GM18508 (cell line): ENCODE data around the gene ZMYND8.
"Not testable (repeated sequence)": the region's sequence is repeated elsewhere in the genome, so short reads cannot be mapped to it uniquely, and the experiment has no call there.

Experiments used
- ATAC-seq: cut with Tn5 transposase; IDR thresholded peaks from one replicate; pipeline ENCODE4 v1.9.1; 2021; ENCODE audit warnings: moderate number of reproducible peaks; ENCODE audit not compliant: insufficient read depth, unreplicated experiment

Gene ZMYND8

GRCh38 chr20:47195573-47195972 lies 160.9 kb downstream of the ZMYND8 start:
- ATAC-seq = no peak

GRCh38 chr20:47191956-47192355 lies 164.5 kb downstream of the ZMYND8 start:
- ATAC-seq = no peak

DNA sequence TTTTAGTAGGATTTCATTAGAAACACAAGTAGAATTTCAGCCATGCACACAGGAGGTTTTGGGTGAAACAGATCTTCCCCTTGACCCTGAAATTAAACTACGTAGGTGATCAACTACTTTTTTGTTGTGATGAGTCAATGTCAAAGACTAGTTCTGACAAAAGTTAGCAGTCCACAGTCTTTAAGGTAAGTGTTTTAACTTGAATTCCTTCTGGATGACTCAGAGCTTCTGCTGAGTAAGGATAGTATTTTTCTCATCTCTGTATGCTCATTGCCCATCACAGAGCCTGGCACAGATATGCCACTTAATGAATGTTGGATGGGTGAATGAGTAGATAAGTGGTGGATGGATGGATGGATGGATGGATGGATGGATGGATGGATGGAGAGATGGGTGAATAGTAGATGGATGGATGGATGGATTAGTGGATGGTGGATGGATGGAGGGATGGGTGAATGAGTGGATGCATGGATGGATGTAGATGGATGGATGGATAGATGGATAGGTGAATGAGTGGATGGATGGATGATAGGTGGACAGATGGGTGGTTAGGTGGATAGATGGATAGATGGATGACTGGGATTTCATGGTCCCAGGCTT lies 165.3 kb downstream of the ZMYND8 start:
- no peak for ATAC-seq

GRCh38 chr20:47189060-47189459 lies 167.4 kb downstream of the ZMYND8 start:
- ATAC-seq = no peak

DNA sequence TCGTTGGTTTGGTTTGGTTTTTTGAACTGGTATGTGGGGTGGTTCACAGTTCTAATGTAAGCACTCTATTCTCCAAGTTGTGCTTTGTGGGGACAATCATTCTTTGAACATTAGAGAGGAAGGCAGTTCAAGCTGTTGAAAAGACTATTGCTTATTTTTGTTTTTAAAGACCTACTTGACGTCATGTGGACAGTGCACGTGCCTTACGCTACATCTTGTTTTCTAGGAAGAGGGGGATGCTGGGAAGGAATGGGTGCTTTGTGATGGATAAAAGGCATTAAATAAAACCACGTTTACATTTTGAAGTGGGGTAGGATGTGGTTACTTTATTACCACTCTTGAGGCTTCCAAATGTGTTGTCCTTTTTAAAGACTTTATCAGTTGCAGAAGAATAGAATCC lies 168.0 kb downstream of the ZMYND8 start:
- no peak for ATAC-seq

DNA sequence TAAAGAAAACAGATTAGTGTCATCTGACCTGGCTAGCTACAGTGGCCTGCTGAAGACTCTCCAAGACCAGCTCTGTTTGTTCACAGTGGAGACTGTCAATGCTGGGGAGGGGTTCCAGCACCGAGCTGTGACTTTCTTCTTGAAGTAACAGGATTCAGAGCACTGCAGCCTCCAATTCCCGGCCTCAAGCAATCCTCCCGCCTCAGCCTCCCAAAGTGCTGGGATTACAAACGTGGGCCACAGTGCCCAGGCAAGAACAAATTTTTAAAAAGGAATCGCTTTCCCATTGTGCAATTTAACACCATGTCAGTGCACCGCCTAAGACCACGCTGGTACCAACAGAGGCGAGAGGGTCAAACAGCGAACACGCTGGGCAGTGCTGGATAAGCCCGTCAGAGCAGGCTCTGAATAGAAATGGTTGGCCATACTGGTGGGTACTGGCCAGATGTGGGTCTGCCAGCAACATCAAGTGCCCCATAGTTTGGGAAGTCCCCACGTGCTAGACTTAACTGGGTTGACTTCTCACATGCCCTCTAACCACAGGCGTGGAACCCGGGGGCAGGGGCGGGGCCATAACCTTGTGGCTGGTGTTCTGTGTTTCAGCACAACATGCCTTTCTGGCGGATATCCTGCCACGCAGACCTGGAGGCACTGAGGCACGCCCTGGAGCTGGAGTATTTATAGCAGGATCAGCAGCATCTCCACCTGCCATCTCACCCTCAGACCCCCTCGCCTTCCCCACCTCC lies 168.9 kb downstream of the ZMYND8 start:
- no peak for ATAC-seq

- no peak for ATAC-seq
Measured at GRCh38 chr20:47183367-47183766, 173.1 kb downstream of the ZMYND8 start.

GRCh38 chr20:47181056-47181862 lies 175.2 kb downstream of the ZMYND8 start:
- no peak for ATAC-seq

- no peak for ATAC-seq
Measured at GRCh38 chr20:47179267-47179666, 177.2 kb downstream of the ZMYND8 start.

- ATAC-seq = no peak
Measured at GRCh38 chr20:47178851-47179250, 177.6 kb downstream of the ZMYND8 start.

DNA sequence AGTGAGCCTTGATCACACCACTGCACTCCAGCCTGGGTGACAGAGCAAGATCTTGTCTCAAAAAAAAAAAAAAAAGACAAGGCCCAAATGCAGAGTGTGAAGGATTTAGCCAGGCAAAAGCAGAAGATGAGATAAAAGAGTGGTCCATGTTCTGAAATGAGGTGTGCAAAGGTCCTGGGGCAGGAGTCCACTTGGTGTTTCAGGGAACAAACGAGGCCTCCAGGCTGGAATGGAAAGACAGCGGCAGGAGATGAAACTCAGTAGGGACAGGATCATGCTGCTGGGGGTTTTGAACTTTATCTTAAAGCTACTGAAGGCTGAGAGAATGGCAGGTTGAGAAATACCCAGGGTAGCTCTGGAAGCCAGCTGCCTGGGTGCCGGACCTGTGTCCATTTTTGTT lies 178.2 kb downstream of the ZMYND8 start:
- no peak for ATAC-seq

- not testable (repeated sequence) for ATAC-seq
Measured at GRCh38 chr20:47176217-47176616, 180.3 kb downstream of the ZMYND8 start.

DNA sequence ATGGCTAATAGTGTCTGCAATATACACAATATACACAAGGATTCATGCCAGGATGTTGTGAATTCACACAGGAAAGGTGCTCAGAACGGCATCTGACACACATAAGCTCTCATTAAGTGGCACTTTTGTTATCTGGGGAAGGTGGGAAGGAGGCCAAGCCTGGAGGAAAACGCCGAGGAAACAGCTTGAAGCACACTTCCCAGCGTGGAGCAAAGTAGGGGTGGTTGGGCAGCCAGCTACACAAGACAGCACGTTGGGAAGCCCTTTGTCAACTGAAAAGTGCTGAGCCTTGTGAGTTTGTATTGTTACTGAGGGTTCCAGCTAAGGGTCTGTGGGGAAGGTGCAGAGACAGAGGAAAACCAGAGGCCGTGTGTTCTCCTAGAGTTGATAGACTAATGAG lies 181.0 kb downstream of the ZMYND8 start:
- no peak for ATAC-seq

DNA sequence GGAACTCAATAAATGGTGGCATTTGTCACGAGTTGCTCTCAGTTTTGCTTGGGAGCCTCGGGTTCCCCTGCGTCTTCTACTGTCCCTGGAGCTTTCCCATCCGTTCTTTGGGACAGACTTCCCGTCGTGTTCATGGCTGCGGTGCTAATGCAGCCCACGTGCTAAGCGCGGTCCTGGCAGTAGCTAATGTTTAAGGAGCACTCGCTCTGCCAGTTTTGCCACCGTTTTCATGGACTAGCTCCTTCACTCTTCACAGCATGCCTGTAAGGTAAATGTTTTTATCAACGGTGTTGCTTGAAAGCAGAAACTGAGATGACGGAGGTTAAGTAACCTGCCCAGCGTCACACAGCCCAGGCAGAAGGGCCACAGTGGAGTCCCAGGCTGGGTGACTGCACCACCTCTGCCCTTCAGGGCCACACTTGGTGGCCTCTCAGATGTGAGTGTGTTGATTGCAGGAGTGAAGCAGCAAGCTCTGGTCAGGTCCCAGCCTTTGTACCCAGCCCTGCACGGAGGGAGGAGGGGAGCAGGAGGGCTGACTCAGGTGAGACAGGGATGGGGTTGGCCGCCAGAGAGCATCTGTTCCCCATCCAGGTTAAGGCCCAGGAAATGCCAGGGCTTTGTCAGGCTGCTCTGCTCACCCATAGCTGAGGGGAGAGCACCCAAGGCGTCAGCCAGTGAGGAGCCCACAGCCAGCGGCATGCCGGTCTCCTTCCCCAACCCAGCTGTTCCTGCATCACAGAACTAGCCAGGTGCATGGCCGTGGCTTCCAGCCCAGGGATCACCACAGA lies 181.8 kb downstream of the ZMYND8 start:
- ATAC-seq = no peak

DNA sequence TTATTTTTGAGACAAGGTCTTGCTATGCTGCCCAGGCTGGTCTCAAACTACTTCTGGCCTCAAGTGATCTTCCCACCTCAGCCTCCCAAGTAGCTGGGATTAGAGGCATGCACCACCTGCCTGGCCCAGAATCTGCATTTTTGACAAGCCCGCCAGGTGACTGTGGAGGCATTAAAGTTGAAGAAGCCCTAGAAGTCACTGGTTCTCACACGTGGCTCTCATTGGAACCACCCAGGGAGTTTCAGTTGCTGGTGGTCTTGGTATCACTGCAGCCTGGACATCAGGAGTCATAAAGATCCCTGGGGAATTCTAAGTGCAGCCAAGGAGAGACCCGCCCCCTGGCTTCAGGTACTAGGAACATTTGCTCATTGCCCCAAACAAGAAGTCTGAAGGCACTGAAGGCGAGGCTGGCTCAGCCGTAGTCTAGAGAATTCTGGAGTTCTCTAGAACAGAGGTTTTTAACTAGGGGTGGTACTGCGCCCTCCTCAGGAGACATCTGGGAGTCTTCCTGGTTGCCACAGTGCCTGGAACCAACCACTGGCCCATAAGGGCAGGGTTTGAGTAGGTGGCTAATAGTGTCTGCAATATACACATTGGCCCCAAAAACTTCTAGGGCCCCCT lies 182.8 kb downstream of the ZMYND8 start:
- no peak for ATAC-seq

- no peak for ATAC-seq
Measured at GRCh38 chr20:47172579-47172978, 183.9 kb downstream of the ZMYND8 start.

- ATAC-seq = no peak
Measured at GRCh38 chr20:47167846-47168245, 188.7 kb downstream of the ZMYND8 start.

- ATAC-seq = no peak
Measured at GRCh38 chr20:47165376-47165865, 191.1 kb downstream of the ZMYND8 start.

DNA sequence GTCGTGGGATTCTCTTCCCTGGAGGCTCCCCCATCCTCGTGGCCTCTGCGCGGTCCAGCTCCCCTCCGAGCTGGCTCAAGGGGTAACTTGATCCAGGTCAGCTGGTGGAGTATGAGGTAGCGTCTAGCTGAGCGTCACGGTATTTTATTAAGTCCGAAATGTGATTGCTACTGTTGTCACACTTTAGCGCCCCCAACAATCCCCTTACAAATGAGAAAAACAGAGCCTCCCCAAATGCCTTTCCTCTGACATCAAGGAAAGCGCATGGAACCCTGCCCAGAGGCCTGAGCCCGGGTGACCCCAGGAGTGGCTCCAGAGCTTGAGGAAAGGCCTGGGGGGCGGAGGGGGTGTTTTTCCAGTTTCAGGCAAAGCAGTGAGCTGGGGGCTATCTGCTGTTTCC lies 192.4 kb downstream of the ZMYND8 start:
- no peak for ATAC-seq

GRCh38 chr20:47161411-47161810 lies 195.1 kb downstream of the ZMYND8 start:
- no peak for ATAC-seq
